H1 (cell line): ENCODE data around the gene NDUFAF3. TPM values are rescaled to one million over a fixed set of nuclear protein-coding genes. Genes with fewer than 3 reads are reported as not detected.

Experiments used
- ATF2 ChIP-seq: IDR thresholded peaks from 2 replicates; pipeline ENCODE4 v1.6.1; 2012; ENCODE audit warnings: low read length, inconsistent platforms
- CBX5 ChIP-seq: fragments of 300-800, 300-1000 bp; sonication (generic); IDR thresholded peaks from 2 replicates; pipeline ENCODE4 v1.7.1; 2016; ENCODE audit warnings: antibody characterized with exemption, low read length, low read depth
- KDM4A ChIP-seq: IDR thresholded peaks from one replicate; pipeline ENCODE4 v1.7.1; 2012; ENCODE audit warnings: low read depth, mild to moderate bottlenecking, moderate library complexity, low read length, inconsistent platforms; ENCODE audit not compliant: severe bottlenecking
- KDM5A ChIP-seq: fragments of 200-600 bp; IDR thresholded peaks from 2 replicates; pipeline ENCODE4 v1.7.1; 2012; ENCODE audit warnings: mild to moderate bottlenecking, low read length, inconsistent platforms, mixed read lengths
- MAFK ChIP-seq: IDR thresholded peaks from 2 replicates; pipeline ENCODE4 v1.6.1; 2012; ENCODE audit warnings: low read depth, mild to moderate bottlenecking, improper control_type of control experiment, low read length
- YY1 ChIP-seq: IDR thresholded peaks from 2 replicates; pipeline ENCODE4 v1.6.1; 2011; ENCODE audit warnings: low read depth, mild to moderate bottlenecking, low read length
- polyA plus RNA-seq, 7 experiments: library from polyadenylated mRNA; depleted of rRNA in 3 of 7; stranded (reverse) in 5 of 7; unstranded in 2 of 7; fragments of >200 nt in 5 of 7; fragments of 200-250 nt in 2 of 7; gene quantifications; 1 replicate in 5 of 7; 2 replicates in 1 of 7; 4 replicates in 1 of 7; pipeline versions ENCODE4 v1.2.1 to v1.2.3, GENCODE V29; 2011 to 2013; ENCODE audit warnings: missing spikeins in 2 of 7, mixed read lengths in 2 of 7
- total RNA-seq: library from RNA; stranded (reverse); fragmentation: NEBNext Ultra II Directional; extraction: Animal tissue kit (Norgen Biotek cat#: 25700); gene quantifications from 2 replicates; pipeline ENCODE4 v1.2.1, GENCODE V29; 2021
- TF ChIP-seq, protein P1 (sequence below): IDR thresholded peaks from 2 replicates; pipeline ENCODE4 v1.6.1; 2012; ENCODE audit warnings: inconsistent platforms
- TF ChIP-seq, protein P2 (sequence below): fragments of 300-600 bp; sonication (generic); IDR thresholded peaks from 2 replicates; pipeline ENCODE4 v1.7.1; 2012; ENCODE audit warnings: low read length, moderate library complexity, mild to moderate bottlenecking, inconsistent platforms; ENCODE audit not compliant: insufficient replicate concordance

Gene NDUFAF3
- total and polyA plus RNA-seq, 2 of the 8 experiments (the other 6 are each of a cell fraction or from before 2014, with no cell fraction given) = 27.8 to 45.5 TPM

GRCh38 chr3:48989796-48990635 is 31.9 kb upstream of the NDUFAF3 start, which contains the start of gene P4HTM (continued):
- TF ChIP-seq ATF2 (no peak; the same call in 1 of the 2 replicates), KDM4A (peak; percentile 86), CBX5 (no peak), MAFK (no peak), YY1 (no peak; the same call in 1 of the 2 replicates), KDM5A (no peak)
- TF ChIP-seq, protein P1, sequence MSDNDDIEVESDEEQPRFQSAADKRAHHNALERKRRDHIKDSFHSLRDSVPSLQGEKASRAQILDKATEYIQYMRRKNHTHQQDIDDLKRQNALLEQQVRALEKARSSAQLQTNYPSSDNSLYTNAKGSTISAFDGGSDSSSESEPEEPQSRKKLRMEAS = peak; percentile 63
- TF ChIP-seq, protein P2, sequence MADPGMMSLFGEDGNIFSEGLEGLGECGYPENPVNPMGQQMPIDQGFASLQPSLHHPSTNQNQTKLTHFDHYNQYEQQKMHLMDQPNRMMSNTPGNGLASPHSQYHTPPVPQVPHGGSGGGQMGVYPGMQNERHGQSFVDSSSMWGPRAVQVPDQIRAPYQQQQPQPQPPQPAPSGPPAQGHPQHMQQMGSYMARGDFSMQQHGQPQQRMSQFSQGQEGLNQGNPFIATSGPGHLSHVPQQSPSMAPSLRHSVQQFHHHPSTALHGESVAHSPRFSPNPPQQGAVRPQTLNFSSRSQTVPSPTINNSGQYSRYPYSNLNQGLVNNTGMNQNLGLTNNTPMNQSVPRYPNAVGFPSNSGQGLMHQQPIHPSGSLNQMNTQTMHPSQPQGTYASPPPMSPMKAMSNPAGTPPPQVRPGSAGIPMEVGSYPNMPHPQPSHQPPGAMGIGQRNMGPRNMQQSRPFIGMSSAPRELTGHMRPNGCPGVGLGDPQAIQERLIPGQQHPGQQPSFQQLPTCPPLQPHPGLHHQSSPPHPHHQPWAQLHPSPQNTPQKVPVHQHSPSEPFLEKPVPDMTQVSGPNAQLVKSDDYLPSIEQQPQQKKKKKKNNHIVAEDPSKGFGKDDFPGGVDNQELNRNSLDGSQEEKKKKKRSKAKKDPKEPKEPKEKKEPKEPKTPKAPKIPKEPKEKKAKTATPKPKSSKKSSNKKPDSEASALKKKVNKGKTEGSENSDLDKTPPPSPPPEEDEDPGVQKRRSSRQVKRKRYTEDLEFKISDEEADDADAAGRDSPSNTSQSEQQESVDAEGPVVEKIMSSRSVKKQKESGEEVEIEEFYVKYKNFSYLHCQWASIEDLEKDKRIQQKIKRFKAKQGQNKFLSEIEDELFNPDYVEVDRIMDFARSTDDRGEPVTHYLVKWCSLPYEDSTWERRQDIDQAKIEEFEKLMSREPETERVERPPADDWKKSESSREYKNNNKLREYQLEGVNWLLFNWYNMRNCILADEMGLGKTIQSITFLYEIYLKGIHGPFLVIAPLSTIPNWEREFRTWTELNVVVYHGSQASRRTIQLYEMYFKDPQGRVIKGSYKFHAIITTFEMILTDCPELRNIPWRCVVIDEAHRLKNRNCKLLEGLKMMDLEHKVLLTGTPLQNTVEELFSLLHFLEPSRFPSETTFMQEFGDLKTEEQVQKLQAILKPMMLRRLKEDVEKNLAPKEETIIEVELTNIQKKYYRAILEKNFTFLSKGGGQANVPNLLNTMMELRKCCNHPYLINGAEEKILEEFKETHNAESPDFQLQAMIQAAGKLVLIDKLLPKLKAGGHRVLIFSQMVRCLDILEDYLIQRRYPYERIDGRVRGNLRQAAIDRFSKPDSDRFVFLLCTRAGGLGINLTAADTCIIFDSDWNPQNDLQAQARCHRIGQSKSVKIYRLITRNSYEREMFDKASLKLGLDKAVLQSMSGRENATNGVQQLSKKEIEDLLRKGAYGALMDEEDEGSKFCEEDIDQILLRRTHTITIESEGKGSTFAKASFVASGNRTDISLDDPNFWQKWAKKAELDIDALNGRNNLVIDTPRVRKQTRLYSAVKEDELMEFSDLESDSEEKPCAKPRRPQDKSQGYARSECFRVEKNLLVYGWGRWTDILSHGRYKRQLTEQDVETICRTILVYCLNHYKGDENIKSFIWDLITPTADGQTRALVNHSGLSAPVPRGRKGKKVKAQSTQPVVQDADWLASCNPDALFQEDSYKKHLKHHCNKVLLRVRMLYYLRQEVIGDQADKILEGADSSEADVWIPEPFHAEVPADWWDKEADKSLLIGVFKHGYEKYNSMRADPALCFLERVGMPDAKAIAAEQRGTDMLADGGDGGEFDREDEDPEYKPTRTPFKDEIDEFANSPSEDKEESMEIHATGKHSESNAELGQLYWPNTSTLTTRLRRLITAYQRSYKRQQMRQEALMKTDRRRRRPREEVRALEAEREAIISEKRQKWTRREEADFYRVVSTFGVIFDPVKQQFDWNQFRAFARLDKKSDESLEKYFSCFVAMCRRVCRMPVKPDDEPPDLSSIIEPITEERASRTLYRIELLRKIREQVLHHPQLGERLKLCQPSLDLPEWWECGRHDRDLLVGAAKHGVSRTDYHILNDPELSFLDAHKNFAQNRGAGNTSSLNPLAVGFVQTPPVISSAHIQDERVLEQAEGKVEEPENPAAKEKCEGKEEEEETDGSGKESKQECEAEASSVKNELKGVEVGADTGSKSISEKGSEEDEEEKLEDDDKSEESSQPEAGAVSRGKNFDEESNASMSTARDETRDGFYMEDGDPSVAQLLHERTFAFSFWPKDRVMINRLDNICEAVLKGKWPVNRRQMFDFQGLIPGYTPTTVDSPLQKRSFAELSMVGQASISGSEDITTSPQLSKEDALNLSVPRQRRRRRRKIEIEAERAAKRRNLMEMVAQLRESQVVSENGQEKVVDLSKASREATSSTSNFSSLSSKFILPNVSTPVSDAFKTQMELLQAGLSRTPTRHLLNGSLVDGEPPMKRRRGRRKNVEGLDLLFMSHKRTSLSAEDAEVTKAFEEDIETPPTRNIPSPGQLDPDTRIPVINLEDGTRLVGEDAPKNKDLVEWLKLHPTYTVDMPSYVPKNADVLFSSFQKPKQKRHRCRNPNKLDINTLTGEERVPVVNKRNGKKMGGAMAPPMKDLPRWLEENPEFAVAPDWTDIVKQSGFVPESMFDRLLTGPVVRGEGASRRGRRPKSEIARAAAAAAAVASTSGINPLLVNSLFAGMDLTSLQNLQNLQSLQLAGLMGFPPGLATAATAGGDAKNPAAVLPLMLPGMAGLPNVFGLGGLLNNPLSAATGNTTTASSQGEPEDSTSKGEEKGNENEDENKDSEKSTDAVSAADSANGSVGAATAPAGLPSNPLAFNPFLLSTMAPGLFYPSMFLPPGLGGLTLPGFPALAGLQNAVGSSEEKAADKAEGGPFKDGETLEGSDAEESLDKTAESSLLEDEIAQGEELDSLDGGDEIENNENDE = no peak
